ENCODE data around the gene FERMT2.
"Not testable (repeated sequence)": the region's sequence is repeated elsewhere in the genome, so short reads cannot be mapped to it uniquely, and the experiment has no call there.

The FERMT2 gene

DNA sequence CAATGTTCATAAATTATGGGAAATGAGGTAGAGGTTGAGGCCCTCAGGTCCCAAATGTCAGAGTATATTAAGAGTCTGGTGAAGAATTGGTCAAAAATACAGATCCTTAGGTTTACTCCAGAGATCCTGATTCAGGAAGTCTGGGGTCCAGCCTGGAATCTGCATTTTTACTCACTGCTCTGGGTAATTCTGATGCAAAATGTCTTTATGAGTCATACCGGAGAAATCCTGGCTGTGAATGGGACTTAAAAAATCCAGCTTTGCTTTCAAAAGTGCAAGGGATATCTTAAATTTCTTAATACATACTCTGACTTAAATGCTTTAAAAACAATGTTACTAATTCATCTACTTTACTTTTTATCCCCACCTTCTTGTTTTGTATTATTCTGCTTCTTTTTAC lies 74.5 kb downstream of the FERMT2 start:
- FAIRE-seq (no peak), DNase-seq (ENCODE audit: insufficient read length, low spot score) (no peak)
- no peak for TF ChIP-seq POLR2A (IDR thresholded peaks at IDR 0.05; ENCODE audit: low read depth, low read length)

- FAIRE-seq (no peak), DNase-seq (ENCODE audit: insufficient read length, low spot score) (no peak)
- TF ChIP-seq POLR2A (IDR thresholded peaks at IDR 0.05; ENCODE audit: low read depth, low read length), result no peak
Observed at GRCh38 chr14:52875707-52876106, 75.1 kb downstream of the FERMT2 start.

DNA sequence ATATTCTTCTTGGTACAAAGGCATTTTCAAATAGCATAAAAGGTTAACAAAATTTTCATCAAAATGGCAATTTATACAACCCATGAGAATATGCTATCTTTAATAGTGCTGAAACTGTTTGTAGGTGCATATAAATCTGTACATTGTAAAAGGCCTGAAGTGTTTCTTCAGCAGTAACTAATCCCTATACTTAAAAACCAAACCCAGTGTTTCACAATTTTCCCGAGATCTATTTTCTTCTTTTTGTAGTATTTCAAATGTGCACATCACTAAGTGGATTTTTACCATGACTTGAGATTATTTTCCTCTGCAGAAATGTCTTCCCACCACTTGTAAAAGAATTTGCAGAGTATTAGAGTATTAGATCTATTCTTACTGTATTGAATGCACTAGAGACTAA lies 76.5 kb downstream of the FERMT2 start:
- DNase-seq (ENCODE audit: insufficient read length, low spot score) (no peak), FAIRE-seq (no peak)
- TF ChIP-seq POLR2A (IDR thresholded peaks at IDR 0.05; ENCODE audit: low read depth, low read length), result no peak

- TF ChIP-seq POLR2A (IDR thresholded peaks at IDR 0.05; ENCODE audit: low read depth, low read length), result no peak
- DNase-seq (ENCODE audit: insufficient read length, low spot score) (no peak), FAIRE-seq (no peak)
Observed at GRCh38 chr14:52873694-52874093, 77.2 kb downstream of the FERMT2 start.

- DNase-seq (ENCODE audit: insufficient read length, low spot score) (no peak), FAIRE-seq (no peak)
- no peak for TF ChIP-seq POLR2A (IDR thresholded peaks at IDR 0.05; ENCODE audit: low read depth, low read length)
Observed at GRCh38 chr14:52873065-52873464, 77.8 kb downstream of the FERMT2 start.

DNA sequence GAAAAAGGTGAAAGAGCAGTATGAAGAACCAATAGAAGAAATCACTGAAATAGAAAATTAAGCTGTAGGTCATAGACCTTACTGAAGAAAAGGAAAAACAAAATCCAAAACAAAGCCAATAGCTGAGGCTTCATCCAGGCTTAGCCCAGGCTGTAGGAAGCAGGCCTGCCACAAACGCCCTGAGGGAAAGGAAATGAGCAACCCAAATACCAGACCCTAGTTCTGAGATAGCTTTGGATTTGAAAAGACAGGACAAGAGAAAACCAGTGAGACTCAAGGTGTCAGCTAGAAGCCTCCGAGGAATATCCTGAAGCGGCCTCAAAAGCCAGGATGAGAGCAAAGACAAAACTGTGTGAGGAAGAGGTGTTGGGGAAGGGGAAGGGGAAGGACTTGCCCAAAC lies 79.2 kb downstream of the FERMT2 start:
- DNase-seq (ENCODE audit: insufficient read length, low spot score) (no peak), FAIRE-seq (no peak)
- TF ChIP-seq POLR2A (IDR thresholded peaks at IDR 0.05; ENCODE audit: low read depth, low read length), result no peak

DNA sequence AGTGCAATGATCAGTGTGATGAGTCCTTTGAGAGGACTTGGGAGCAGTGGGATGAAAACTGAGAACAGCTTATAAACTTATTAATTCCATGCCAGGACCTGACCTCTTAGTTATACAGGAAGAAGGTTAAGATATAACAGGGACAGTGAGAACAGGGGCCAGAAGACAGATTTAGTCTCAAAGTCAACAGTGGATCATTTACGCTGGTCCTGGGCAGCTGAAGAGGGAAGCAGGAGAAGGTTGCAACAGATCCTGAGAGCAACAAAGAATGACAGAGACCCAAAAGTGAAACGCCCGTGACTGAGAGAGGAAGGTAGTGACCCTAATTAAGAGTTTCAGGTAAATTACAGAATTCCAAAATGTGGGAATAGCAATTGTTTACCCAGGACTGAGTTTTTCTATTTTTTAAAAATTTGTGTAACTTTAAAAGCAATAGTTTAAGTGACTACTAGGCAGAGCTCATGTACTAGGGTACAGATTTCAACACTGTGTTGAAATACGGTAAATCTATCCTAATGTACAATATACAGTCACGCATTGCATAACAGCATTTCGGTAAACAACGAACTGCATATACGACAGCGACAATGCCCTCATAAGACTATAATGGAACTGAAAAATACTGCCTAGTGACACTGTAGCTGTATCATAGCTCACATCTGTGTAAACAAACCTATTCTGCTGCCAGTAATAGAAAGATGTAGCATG lies 81.8 kb downstream of the FERMT2 start:
- TF ChIP-seq POLR2A (IDR thresholded peaks at IDR 0.05; ENCODE audit: low read depth, low read length), result no peak
- no peak for FAIRE-seq
- DNase-seq (ENCODE audit: insufficient read length, low spot score), result no peak

DNA sequence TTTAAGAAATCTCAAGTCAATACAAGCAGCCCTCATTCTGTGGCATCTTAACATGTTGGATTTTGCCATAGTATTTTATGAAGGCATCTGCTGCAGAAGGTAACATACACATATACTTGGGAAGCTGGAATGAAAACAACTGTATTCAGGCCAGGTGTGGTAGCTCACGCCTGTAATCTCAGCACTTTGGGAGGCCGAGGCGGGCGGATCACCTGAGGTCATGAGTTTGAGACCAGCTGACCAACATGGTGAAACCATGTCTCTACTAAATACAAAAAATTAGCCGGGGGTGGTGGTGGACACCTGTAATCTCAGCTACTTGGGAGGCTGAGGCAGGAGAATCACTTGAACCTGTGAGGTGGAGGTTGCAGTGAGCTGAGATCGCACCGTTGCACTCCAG lies 86.0 kb downstream of the FERMT2 start:
- not testable (repeated sequence) for DNase-seq (ENCODE audit: insufficient read length, low spot score); FAIRE-seq

DNA sequence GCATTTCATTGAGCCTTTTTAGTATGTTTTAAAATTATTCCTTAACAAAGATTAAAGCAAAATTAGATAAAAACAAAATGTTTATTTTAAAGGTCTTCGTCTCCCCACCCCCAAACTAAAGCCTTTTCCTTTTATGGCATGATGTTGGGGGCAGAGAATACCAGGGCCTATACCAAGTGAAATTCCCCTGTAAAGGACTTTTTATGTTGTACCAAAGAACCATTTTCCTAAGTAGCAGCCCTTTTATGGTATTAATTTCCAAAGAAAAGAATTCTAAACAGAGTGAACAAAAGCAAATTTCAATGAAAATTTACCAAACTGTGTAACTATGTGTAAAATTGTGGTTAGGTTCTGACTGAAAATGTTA lies 87.5 kb downstream of the FERMT2 start:
- DNase-seq (ENCODE audit: insufficient read length, low spot score) (no peak), FAIRE-seq (no peak)
- no peak for TF ChIP-seq POLR2A (IDR thresholded peaks at IDR 0.05; ENCODE audit: low read depth, low read length)

DNA sequence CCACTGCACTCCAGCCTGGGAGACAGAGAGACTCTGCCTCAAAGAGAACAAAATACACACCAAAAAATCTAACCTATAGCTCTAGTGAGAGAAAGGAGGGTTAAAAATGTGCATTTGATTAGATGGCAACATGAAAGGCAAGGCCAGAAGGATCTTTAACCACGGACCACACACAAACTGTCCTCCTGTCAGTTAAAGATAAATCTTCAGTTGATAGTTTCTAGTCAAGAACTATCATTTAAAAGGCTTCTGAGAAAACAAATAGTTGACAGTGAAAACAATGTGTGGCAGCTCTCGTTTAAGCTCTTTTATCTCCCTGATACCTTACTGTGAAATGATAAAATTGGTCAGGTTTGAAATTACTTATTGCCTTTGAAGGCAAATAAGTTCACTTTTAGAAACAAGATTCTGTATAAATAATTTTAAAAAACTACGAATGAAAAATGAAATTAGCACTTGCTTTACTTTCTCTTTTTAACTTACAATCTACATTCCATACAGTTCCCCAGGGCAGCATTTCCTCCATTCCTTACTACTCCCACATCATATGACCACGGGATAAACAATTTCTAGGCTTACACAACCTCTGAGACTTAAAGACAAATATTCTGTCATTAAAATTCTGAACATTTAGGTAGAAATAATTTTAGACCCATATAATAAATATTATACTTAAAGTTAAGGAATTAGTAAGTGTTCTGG lies 88.1 kb downstream of the FERMT2 start:
- FAIRE-seq, result no peak
- DNase-seq (ENCODE audit: insufficient read length, low spot score), result no peak
- no peak for TF ChIP-seq POLR2A (IDR thresholded peaks at IDR 0.05; ENCODE audit: low read depth, low read length)

- no peak for TF ChIP-seq POLR2A (IDR thresholded peaks at IDR 0.05; ENCODE audit: low read depth, low read length)
- FAIRE-seq, result no peak
- DNase-seq (ENCODE audit: insufficient read length, low spot score), result no peak
Observed at GRCh38 chr14:52861403-52861802, 89.4 kb downstream of the FERMT2 start.

DNA sequence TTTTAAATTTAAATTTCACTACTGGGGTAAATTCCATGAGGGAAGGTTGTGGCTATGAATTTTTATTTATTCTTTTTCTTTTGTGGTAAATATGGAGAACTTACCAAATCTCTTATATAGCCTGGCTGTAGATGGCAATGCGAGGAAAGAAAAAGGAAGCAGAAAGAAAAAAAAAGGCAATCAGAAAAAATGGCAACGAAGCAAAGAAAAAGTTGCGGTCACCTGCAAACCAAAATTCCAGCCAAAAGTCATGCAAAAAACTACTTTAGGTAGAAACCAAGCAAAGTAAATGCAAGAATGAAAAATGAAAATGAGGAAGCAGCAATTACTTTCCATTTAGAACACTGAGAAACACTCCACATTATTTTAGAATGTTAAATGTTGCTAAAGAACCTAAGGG lies 89.9 kb downstream of the FERMT2 start:
- FAIRE-seq (no peak), DNase-seq (ENCODE audit: insufficient read length, low spot score) (no peak)
- TF ChIP-seq POLR2A (IDR thresholded peaks at IDR 0.05; ENCODE audit: low read depth, low read length), result no peak

- TF ChIP-seq POLR2A (IDR thresholded peaks at IDR 0.05; ENCODE audit: low read depth, low read length), result no peak
- no peak for FAIRE-seq
Observed at GRCh38 chr14:52860209-52860608, 90.6 kb downstream of the FERMT2 start.

DNA sequence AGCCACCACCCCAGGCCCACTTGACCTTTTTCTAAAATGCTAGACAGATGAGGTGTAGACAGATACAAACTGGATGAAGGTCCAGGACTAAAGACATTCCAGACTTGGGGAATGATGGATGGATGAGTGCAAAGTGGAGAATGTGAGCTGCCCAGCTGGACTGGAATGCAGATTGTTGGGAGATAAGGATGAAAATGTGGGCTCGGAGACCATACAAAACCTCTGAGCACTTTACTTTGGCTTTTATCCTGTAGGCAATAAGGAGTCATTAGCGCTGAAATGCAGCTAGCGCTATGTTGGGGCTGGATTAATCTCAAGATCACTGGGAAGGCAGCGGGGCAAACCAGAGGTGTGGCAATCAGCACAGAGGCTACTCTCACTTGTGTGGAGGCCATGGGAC lies 94.7 kb downstream of the FERMT2 start:
- TF ChIP-seq POLR2A (IDR thresholded peaks at IDR 0.05; ENCODE audit: low read depth, low read length), result no peak
- FAIRE-seq (no peak), DNase-seq (ENCODE audit: insufficient read length, low spot score) (no peak)

More at GRCh38 chr14:52860209-52860608, 90.6 kb downstream of the FERMT2 start:
- DNase-seq (ENCODE audit: insufficient read length, low spot score), result no peak

- no peak for TF ChIP-seq POLR2A (IDR thresholded peaks at IDR 0.05; ENCODE audit: low read depth, low read length)
- FAIRE-seq (no peak), DNase-seq (ENCODE audit: insufficient read length, low spot score) (no peak)
Observed at GRCh38 chr14:52853522-52853854, 97.4 kb downstream of the FERMT2 start.
